HUES64 (cell line): ENCODE results near the gene ACADVL.
"Not testable (repeated sequence)": the region's sequence is repeated elsewhere in the genome, so short reads cannot be mapped to it uniquely, and the experiment has no call there.

Experiments used
- H3K27ac ChIP-seq: 2 replicates; pipeline ENCODE4 v1.7.0; 2013; ENCODE audit warnings: low read depth, low read length, inconsistent platforms
- H3K27me3 ChIP-seq: 2 replicates; pipeline ENCODE4 v1.6.1; 2013; ENCODE audit warnings: mild to moderate bottlenecking, low read length; ENCODE audit not compliant: insufficient read depth
- H3K36me3 ChIP-seq: 2 replicates; pipeline ENCODE4 v1.6.1; 2013; ENCODE audit warnings: mild to moderate bottlenecking, low read length; ENCODE audit not compliant: insufficient read depth
- H3K4me1 ChIP-seq: 2 replicates; pipeline ENCODE4 v1.6.1; 2013; ENCODE audit warnings: mild to moderate bottlenecking, low read length, moderate library complexity; ENCODE audit not compliant: insufficient read depth
- H3K4me3 ChIP-seq: 2 replicates; pipeline ENCODE4 v1.5.1; 2013; ENCODE audit warnings: mild to moderate bottlenecking, low read length, moderate library complexity
- H3K9ac ChIP-seq: 2 replicates; pipeline ENCODE4 v1.6.1; 2013; ENCODE audit warnings: mild to moderate bottlenecking, low read depth, low read length
- H3K9me3 ChIP-seq: 2 replicates; pipeline ENCODE4 v1.6.1; 2013; ENCODE audit warnings: low read depth, low read length; ENCODE audit not compliant: insufficient read depth
- WGBS: fragments of 150-250, 120-280 bp; methylation state at CpG from one replicate; pipeline ENCODE4 v1.1.7; 2013; ENCODE audit warnings: missing lambda C conversion rate; 5-methylcytosine and 5-hydroxymethylcytosine counted together

ACADVL gene

DNA sequence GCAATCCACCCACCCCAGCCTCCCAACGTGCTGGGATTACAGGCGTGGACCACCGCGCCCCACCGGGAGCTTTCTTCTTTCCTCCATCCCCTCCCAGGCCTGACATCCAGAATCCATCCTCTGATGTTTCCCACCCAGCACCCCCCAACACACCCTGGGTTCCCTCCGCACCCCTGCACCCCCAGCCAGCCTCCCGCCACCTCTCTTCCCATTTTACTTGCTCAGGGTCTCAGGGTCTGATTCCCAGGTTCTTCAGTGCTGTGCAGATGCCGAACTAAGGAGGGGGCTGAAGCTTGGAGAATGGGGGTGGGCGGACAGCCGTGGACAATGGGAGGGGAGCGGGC is 40.8 kb upstream of the ACADVL start:
- 91% methylated on average over 11 of the region's 11 CpGs for WGBS
- H3K27me3 ChIP-seq = peaks cover 28% of the 10 kb centered on the region
- no peak overlapping the region for H3K4me3 ChIP-seq
- no peak overlapping the region for H3K27ac ChIP-seq
- H3K9ac ChIP-seq = no peak overlapping the region
- no peaks in the 10 kb centered on the region for H3K9me3 ChIP-seq
- no peaks in the 10 kb centered on the region for H3K36me3 ChIP-seq
- 0 out of 2 replicates have a peak, but pooled peaks cover 4% of the 10 kb centered on the region for H3K4me1 ChIP-seq

DNA sequence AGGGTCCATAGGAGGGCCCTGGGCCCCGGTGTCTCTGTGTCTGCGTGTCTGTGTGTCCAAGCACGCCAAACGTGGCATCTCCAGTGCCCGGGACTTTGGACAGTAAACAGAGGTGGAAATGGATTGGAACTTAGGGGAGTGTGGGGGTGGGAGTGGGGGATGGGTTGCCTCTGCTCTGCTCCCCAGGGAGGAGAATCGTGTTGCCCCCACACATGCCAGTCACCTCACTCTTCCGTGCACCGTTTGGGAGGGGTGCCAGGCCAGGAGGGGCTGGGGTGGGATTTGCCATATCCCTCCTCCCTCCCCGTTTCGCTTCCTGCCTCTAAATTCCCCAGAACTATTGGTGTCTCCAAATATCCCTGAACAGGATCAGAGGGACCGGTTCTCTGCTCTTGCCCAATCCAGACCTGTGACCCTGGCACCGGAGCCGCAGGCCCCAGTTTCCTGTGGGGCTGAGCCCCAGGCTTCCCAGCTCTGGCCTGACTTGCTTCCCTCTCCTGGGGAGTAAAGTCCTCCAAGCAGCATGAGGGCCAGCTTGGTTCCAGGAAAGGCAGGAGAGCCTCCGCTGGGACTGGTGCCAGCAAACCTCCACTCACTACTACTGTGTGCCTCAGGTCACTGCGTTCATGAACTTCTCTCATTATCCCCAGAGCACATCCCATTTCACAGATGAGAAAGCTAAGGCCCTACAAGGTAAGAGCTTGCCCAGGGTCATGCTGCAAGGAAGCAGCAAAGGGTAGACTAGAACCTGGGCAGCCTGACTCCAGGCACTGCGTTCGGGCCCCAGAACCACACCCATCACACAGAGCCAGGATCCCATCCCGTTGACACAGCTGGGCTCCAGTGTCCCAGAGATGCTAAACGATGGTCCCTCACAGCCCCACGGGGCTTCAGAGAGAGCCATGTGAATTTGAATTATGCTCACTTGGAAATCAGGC is 40.2 kb upstream of the ACADVL start, which contains the start of gene ASGR1:
Gene ASGR1 (minus strand): TSS at position 54 of the 938 bp plus-strand sequence. CDS start 807 bp downstream, outside the sequence.
- H3K27ac ChIP-seq = no peak within 1 kb of the TSS
- H3K4me1 ChIP-seq = 0 out of 2 replicates have a peak, but pooled peaks cover 4% of the 10 kb centered on the region
- no peak within 1 kb of the TSS for H3K9ac ChIP-seq
- WGBS = 81% methylated on average over 20 of the region's 20 CpGs
- no peaks in the 10 kb centered on the region for H3K36me3 ChIP-seq
- no peaks in the 10 kb centered on the region for H3K9me3 ChIP-seq
- peaks cover 24% of the 10 kb centered on the region for H3K27me3 ChIP-seq
- H3K4me3 ChIP-seq = peak within 1 kb of the TSS; percentile 70

DNA sequence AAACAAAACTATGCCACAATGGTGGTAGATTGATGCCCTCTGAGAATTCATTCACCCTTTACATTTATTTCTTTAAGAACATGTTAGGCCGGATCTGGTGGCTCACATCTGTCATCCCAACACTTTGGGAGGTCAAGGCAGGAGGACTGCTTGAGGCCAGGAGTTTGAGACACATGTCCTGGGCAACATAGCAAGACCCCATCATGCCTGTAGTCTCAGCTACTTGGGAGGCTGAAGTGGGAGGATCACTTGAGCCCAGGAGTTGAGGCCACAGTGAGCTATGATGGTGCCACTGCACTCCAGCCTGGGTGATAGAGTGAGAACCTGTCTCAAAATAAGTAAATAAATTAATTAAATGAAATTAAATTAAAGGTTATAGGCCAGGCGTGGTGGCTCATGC is 37.6 kb upstream of the ACADVL start:
- H3K27ac ChIP-seq, H3K27me3 ChIP-seq, H3K4me1 ChIP-seq, H3K9me3 ChIP-seq, H3K4me3 ChIP-seq, H3K36me3 ChIP-seq, H3K9ac ChIP-seq: not testable (repeated sequence)
- WGBS = 93% methylated on average over 2 of the region's 2 CpGs

- H3K4me3 ChIP-seq = no peak overlapping the region
- H3K27me3 ChIP-seq = no peaks in the 10 kb centered on the region
- 91% methylated on average over 4 of the region's 7 CpGs for WGBS
- no peak overlapping the region for H3K9ac ChIP-seq
- peaks cover 6% of the 10 kb centered on the region; the same call in 1 of the 2 replicates for H3K36me3 ChIP-seq
- H3K27ac ChIP-seq = no peak overlapping the region
- H3K9me3 ChIP-seq = no peaks in the 10 kb centered on the region
- no peaks in the 10 kb centered on the region for H3K4me1 ChIP-seq
Observed at GRCh38 chr17:7183433-7184090, 36.2 kb upstream of the ACADVL start.

- H3K4me3 ChIP-seq = no peak overlapping the region
- peaks cover 6% of the 10 kb centered on the region; the same call in 1 of the 2 replicates for H3K36me3 ChIP-seq
- H3K4me1 ChIP-seq = no peaks in the 10 kb centered on the region
- H3K9me3 ChIP-seq = no peaks in the 10 kb centered on the region
- no peak overlapping the region for H3K27ac ChIP-seq
- H3K9ac ChIP-seq = no peak overlapping the region
- 94% methylated on average over 14 of the region's 14 CpGs for WGBS
- no peaks in the 10 kb centered on the region for H3K27me3 ChIP-seq
Observed at GRCh38 chr17:7184091-7184488, 35.6 kb upstream of the ACADVL start.

GRCh38 chr17:7184647-7185046 is 35.1 kb upstream of the ACADVL start:
- no peaks in the 10 kb centered on the region for H3K27me3 ChIP-seq
- H3K4me3 ChIP-seq = no peak overlapping the region
- no peaks in the 10 kb centered on the region for H3K4me1 ChIP-seq
- 82% methylated on average over 6 of the region's 6 CpGs for WGBS
- no peak overlapping the region for H3K27ac ChIP-seq
- peaks cover 10% of the 10 kb centered on the region; the same call in 1 of the 2 replicates for H3K36me3 ChIP-seq
- no peaks in the 10 kb centered on the region for H3K9me3 ChIP-seq
- H3K9ac ChIP-seq = no peak overlapping the region

DNA sequence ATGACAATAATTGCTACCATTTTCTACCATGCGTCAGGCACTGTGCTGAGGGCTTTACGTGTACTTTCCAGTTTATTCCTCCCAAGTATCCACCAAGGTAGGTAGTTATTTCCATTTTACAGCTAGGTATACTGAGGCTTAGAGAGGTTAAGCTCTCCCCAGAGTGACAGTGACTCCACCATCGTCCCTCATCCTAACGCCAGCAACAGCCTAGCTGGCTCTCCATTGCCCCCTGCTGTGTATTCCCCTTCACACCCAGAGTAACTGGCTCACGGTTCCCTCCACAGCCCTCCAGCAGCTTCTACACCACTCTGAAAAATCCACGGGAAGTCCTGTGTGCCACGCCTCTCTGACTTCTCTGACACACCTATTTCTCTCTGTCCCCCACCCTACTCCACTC is 33.5 kb upstream of the ACADVL start:
- Histone ChIP-seq H3K4me1 (no peaks in the 10 kb centered on the region), H3K27ac (no peak overlapping the region), H3K4me3 (no peak overlapping the region), H3K27me3 (no peaks in the 10 kb centered on the region), H3K9me3 (no peaks in the 10 kb centered on the region), H3K9ac (no peak overlapping the region), H3K36me3 (peaks cover 19% of the 10 kb centered on the region)
- WGBS = 76% methylated on average over 7 of the region's 7 CpGs

GRCh38 chr17:7190276-7190917 is 29.3 kb upstream of the ACADVL start:
- Histone ChIP-seq H3K27me3 (no peaks in the 10 kb centered on the region), H3K36me3 (peaks cover 51% of the 10 kb centered on the region), H3K4me1 (no peaks in the 10 kb centered on the region), H3K9ac (no peak overlapping the region), H3K4me3 (no peak overlapping the region), H3K27ac (no peak overlapping the region), H3K9me3 (no peaks in the 10 kb centered on the region)
- WGBS = 95% methylated on average over 14 of the region's 14 CpGs

DNA sequence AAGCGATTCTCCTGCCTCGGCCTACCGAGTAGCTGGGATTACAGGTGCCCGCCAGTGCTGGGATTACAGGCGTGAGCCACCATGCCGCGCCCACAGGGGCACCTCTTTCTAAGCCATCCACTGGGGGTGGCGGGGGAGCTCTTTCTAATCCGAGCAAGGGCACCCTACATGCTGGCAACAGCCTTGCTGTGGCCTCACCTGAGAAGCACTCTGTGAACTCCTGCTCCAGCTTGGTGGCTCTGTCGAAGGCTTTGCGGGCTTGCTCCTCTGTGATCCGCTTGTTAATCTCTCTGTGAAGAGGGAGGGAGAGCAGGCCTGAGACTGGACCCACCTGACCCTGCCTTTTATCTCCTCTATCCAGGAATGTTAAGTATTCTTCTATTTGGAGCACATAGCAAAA is 28.7 kb upstream of the ACADVL start:
- Histone ChIP-seq H3K4me1 (no peaks in the 10 kb centered on the region), H3K9ac (no peak overlapping the region), H3K27ac (no peak overlapping the region), H3K4me3 (no peak overlapping the region), H3K9me3 (no peaks in the 10 kb centered on the region), H3K27me3 (no peaks in the 10 kb centered on the region), H3K36me3 (peaks cover 57% of the 10 kb centered on the region)
- WGBS = 98% methylated on average over 12 of the region's 12 CpGs

GRCh38 chr17:7191571-7192270 is 28.0 kb upstream of the ACADVL start:
- no peak overlapping the region for H3K9ac ChIP-seq
- 88% methylated on average over 25 of the region's 26 CpGs for WGBS
- no peak overlapping the region for H3K4me3 ChIP-seq
- H3K4me1 ChIP-seq = no peaks in the 10 kb centered on the region
- H3K27ac ChIP-seq = no peak overlapping the region
- H3K36me3 ChIP-seq = peaks cover 64% of the 10 kb centered on the region
- H3K9me3 ChIP-seq = no peaks in the 10 kb centered on the region
- H3K27me3 ChIP-seq = no peaks in the 10 kb centered on the region
